Tongue (tissue), 2 donors: ENCODE measurements around the gene LTBP1. TPM values are rescaled to one million over a fixed set of nuclear protein-coding genes. Genes with fewer than 3 reads are reported as not detected.

Experiments
- DNase-seq: peaks from one replicate; pipeline ENCODE4 v3.0.0-alpha.2; 2015
- total RNA-seq: library from RNA; depleted of rRNA; stranded (reverse); fragments of >200 nt; gene quantifications from one replicate; pipeline ENCODE4 v1.2.3, GENCODE V29; 2014

LTBP1 gene
- total RNA-seq, 1 donor from 2014 or later, result 167 TPM

- DNase-seq, result no peak
Measured at GRCh38 chr2:32931519-32931918, 15.2 kb upstream of the LTBP1 start.

GRCh38 chr2:32931945-32932709 is 14.6 kb upstream of the LTBP1 start:
- peak; percentile 21 for DNase-seq

- DNase-seq, result no peak
Measured at GRCh38 chr2:32932825-32933755, 13.7 kb upstream of the LTBP1 start.

- DNase-seq, result no peak
Measured at GRCh38 chr2:32933756-32934095, 13.0 kb upstream of the LTBP1 start.

- peak; percentile 63 for DNase-seq
Measured at GRCh38 chr2:32937602-32938448, 8.9 kb upstream of the LTBP1 start.

- no peak for DNase-seq
Measured at GRCh38 chr2:32938934-32939333, 7.8 kb upstream of the LTBP1 start.

- DNase-seq, result no peak
Measured at GRCh38 chr2:32940316-32940997, 6.3 kb upstream of the LTBP1 start.

GRCh38 chr2:32941944-32942690 is 4.6 kb upstream of the LTBP1 start:
- no peak for DNase-seq

GRCh38 chr2:32942793-32943485 is 3.8 kb upstream of the LTBP1 start:
- DNase-seq, result no peak

- no peak for DNase-seq
Measured at GRCh38 chr2:32945286-32945685, 1.5 kb upstream of the LTBP1 start.

GRCh38 chr2:32947076-32947483 is 327 bp downstream of the LTBP1 start:
- DNase-seq, result no peak

- peak; percentile 68 for DNase-seq
Measured at GRCh38 chr2:32947484-32948143, 861 bp downstream of the LTBP1 start.

GRCh38 chr2:32948266-32948665 is 1.5 kb downstream of the LTBP1 start:
- no peak for DNase-seq

GRCh38 chr2:32949260-32949659 is 2.5 kb downstream of the LTBP1 start:
- no peak for DNase-seq

GRCh38 chr2:32951672-32952071 is 4.9 kb downstream of the LTBP1 start:
- no peak for DNase-seq

GRCh38 chr2:32952761-32953476 is 6.2 kb downstream of the LTBP1 start:
- no peak for DNase-seq

GRCh38 chr2:32954206-32954605 is 7.5 kb downstream of the LTBP1 start:
- DNase-seq, result no peak

GRCh38 chr2:32958821-32959220 is 12.1 kb downstream of the LTBP1 start:
- DNase-seq, result peak; percentile 24

- no peak for DNase-seq
Measured at GRCh38 chr2:32960238-32960637, 13.5 kb downstream of the LTBP1 start.
